ENCODE results near the gene RAB11A.

DNA sequence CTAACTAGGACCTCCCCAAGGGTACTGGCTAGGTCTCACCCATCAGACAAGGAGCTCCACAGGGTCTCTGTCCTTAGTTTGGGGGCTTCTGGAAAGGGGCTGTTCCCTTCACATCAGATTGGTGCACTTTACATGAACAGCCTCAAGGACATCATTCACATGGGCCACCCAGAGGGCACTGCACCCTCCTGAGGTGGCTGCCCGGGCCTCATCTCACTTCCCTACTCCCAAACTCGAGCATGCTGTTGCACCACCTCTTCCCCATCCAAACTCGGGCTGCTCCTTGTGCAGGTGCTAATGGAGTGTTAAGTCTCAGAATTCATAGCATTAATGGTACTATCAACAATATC, 48.1 kb downstream of the RAB11A start:
- TF ChIP-seq EZH2phosphoT487 (IDR thresholded peaks at IDR 0.05; ENCODE audit: low read depth, severe bottlenecking, unreplicated experiment) (no peak), EZH2 (IDR thresholded peaks at IDR 0.05; ENCODE audit: borderline replicate concordance) (no peak)
- TF ChIP-seq, protein P1, sequence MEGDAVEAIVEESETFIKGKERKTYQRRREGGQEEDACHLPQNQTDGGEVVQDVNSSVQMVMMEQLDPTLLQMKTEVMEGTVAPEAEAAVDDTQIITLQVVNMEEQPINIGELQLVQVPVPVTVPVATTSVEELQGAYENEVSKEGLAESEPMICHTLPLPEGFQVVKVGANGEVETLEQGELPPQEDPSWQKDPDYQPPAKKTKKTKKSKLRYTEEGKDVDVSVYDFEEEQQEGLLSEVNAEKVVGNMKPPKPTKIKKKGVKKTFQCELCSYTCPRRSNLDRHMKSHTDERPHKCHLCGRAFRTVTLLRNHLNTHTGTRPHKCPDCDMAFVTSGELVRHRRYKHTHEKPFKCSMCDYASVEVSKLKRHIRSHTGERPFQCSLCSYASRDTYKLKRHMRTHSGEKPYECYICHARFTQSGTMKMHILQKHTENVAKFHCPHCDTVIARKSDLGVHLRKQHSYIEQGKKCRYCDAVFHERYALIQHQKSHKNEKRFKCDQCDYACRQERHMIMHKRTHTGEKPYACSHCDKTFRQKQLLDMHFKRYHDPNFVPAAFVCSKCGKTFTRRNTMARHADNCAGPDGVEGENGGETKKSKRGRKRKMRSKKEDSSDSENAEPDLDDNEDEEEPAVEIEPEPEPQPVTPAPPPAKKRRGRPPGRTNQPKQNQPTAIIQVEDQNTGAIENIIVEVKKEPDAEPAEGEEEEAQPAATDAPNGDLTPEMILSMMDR (IDR thresholded peaks at IDR 0.05; ENCODE audit: poor library complexity) = no peak

All from hepatocyte (in vitro differentiated cells).